ENCODE results near the gene RBPJL. TPM values are rescaled to one million over a fixed set of nuclear protein-coding genes. Genes with fewer than 3 reads are reported as not detected.
A peak's percentile ranks its signal among the peaks of the same experiment; 100 is the strongest.

RBPJL gene
- polyA plus RNA-seq, 1 experiment, result not detected

- no peak overlapping the region for H3K4me3 ChIP-seq (ENCODE audit: low read depth, low read length)
- no peaks in the 10 kb centered on the region for H3K27me3 ChIP-seq (ENCODE audit: control insufficient read depth, insufficient read depth, low read length)
- ChIA-PET CTCF (interaction anchor here (0.6 to 3.4 kb wide), 9 partner anchors 17 to 434 kb away, joined by 3 to 27 read pairs (median 4); partner anchors contain the start of gene SYS1), POLR2A (interaction anchor here (0.8 to 2.1 kb wide), 3 partner anchors 9 to 448 kb away, joined by 3 to 8 read pairs (median 3); no protein-coding TSS in a partner anchor)
- no peak for TF ChIP-seq CTCF (IDR thresholded peaks at IDR 0.05; ENCODE audit: insufficient read depth, low read depth, low read length)
- peak; percentile 83 for DNase-seq (ENCODE audit: low read depth)
- H3K36me3 ChIP-seq (ENCODE audit: control insufficient read depth, insufficient read depth, low read length), result peaks cover 28% of the 10 kb centered on the region
Measured at GRCh38 chr20:45337367-45338120, 30.9 kb downstream of the RBPJL start.

- no peak for TF ChIP-seq CTCF (IDR thresholded peaks at IDR 0.05; ENCODE audit: insufficient read depth, low read depth, low read length)
- Histone ChIP-seq H3K4me3 (ENCODE audit: low read depth, low read length) (no peak overlapping the region), H3K27me3 (ENCODE audit: control insufficient read depth, insufficient read depth, low read length) (no peaks in the 10 kb centered on the region), H3K36me3 (ENCODE audit: control insufficient read depth, insufficient read depth, low read length) (peaks cover 22% of the 10 kb centered on the region)
- ChIA-PET CTCF (interaction anchor here (0.7 to 3.4 kb wide), 3 partner anchors 20 to 24 kb away, joined by 3 to 27 read pairs (median 8); partner anchors contain the start of gene SYS1), POLR2A (interaction anchor here (0.8 to 2.1 kb wide), 2 partner anchors 8 to 449 kb away, joined by 3 to 8 read pairs; no protein-coding TSS in a partner anchor)
- no peak for DNase-seq (ENCODE audit: low read depth)
Measured at GRCh38 chr20:45338121-45339030, 31.7 kb downstream of the RBPJL start.

GRCh38 chr20:45339084-45339483, 32.4 kb downstream of the RBPJL start:
- Histone ChIP-seq H3K27me3 (ENCODE audit: control insufficient read depth, insufficient read depth, low read length) (no peaks in the 10 kb centered on the region), H3K4me3 (ENCODE audit: low read depth, low read length) (no peak overlapping the region), H3K36me3 (ENCODE audit: control insufficient read depth, insufficient read depth, low read length) (peaks cover 21% of the 10 kb centered on the region)
- POLR2A ChIA-PET, result no interaction called here
- CTCF ChIA-PET, result interaction anchor here (0.7 kb wide), 1 partner anchor 21 kb away, joined by 3 read pairs; no protein-coding TSS in a partner anchor
- no peak for TF ChIP-seq CTCF (IDR thresholded peaks at IDR 0.05; ENCODE audit: insufficient read depth, low read depth, low read length)
- DNase-seq (ENCODE audit: low read depth), result no peak

- no peaks in the 10 kb centered on the region for H3K27me3 ChIP-seq (ENCODE audit: control insufficient read depth, insufficient read depth, low read length)
- ChIA-PET POLR2A (no interaction called here), CTCF (interaction anchor here (0.6 kb wide), 1 partner anchor 23 kb away, joined by 4 read pairs; the partner anchor contains the start of gene SYS1)
- no peak overlapping the region for H3K4me3 ChIP-seq (ENCODE audit: low read depth, low read length)
- H3K36me3 ChIP-seq (ENCODE audit: control insufficient read depth, insufficient read depth, low read length), result peaks cover 20% of the 10 kb centered on the region
- no peak for TF ChIP-seq CTCF (IDR thresholded peaks at IDR 0.05; ENCODE audit: insufficient read depth, low read depth, low read length)
- DNase-seq (ENCODE audit: low read depth), result no peak
Measured at GRCh38 chr20:45339799-45340198, 33.2 kb downstream of the RBPJL start.

Data from BJ (cell line).